Stimulated activated CD8-positive, alpha-beta memory T cell treated with anti-CD3 and anti-CD28 coated beads, Interleukin-15, amount 100 ng/mL, for 24 hours (primary cell): ENCODE results near the gene UBAC1.
"Not testable (repeated sequence)": the region's sequence is repeated elsewhere in the genome, so short reads cannot be mapped to it uniquely, and the experiment has no call there.

Source experiments
- DNase-seq: peaks from one replicate; pipeline ENCODE4 v3.0.0-alpha.2; 2020; ENCODE audit warnings: low read depth

UBAC1 gene

GRCh38 chr9:135920973-135921585 is 40.1 kb downstream of the UBAC1 start:
- no peak for DNase-seq

- DNase-seq: no peak
Observed at GRCh38 chr9:135920256-135920930, 40.8 kb downstream of the UBAC1 start.

- DNase-seq: no peak
Observed at GRCh38 chr9:135919318-135919890, 41.8 kb downstream of the UBAC1 start.

GRCh38 chr9:135916227-135916626 is 44.9 kb downstream of the UBAC1 start:
- DNase-seq: not testable (repeated sequence)

- no peak for DNase-seq
Observed at GRCh38 chr9:135914921-135915320, 46.3 kb downstream of the UBAC1 start.

GRCh38 chr9:135911233-135911632 is 49.9 kb downstream of the UBAC1 start:
- DNase-seq: not testable (repeated sequence)

- DNase-seq: no peak
Observed at GRCh38 chr9:135910757-135911156, 50.4 kb downstream of the UBAC1 start.

- DNase-seq: no peak
Observed at GRCh38 chr9:135910216-135910615, 51.0 kb downstream of the UBAC1 start.

- no peak for DNase-seq
Observed at GRCh38 chr9:135909371-135909770, 51.8 kb downstream of the UBAC1 start.

- DNase-seq: no peak
Observed at GRCh38 chr9:135908754-135909204, 52.4 kb downstream of the UBAC1 start.

GRCh38 chr9:135908093-135908753 is 53.0 kb downstream of the UBAC1 start:
- DNase-seq: no peak

GRCh38 chr9:135907431-135908092 is 53.6 kb downstream of the UBAC1 start, which contains the start of gene CAMSAP1:
TSS of gene CAMSAP1 (minus strand) at chr9:135907546. CDS start at chr9:135907159, 387 bp downstream.
- DNase-seq: peak; percentile 94

GRCh38 chr9:135907006-135907430 is 54.2 kb downstream of the UBAC1 start:
- no peak for DNase-seq

- no peak for DNase-seq
Observed at GRCh38 chr9:135906291-135907005, 54.7 kb downstream of the UBAC1 start.

- no peak for DNase-seq
Observed at GRCh38 chr9:135905380-135906258, 55.6 kb downstream of the UBAC1 start.

GRCh38 chr9:135903786-135904520 is 57.2 kb downstream of the UBAC1 start:
- DNase-seq: no peak

GRCh38 chr9:135903358-135903656 is 57.9 kb downstream of the UBAC1 start:
- DNase-seq: no peak

GRCh38 chr9:135902655-135903357 is 58.4 kb downstream of the UBAC1 start:
- DNase-seq: no peak

- DNase-seq: no peak
Observed at GRCh38 chr9:135901826-135902225, 59.3 kb downstream of the UBAC1 start.
